B cell (primary cell): ENCODE measurements around the gene ALMS1. TPM values are rescaled to one million over a fixed set of nuclear protein-coding genes. Genes with fewer than 3 reads are reported as not detected.

Experiments
- ATAC-seq: fragments of 200-7000 bp; cut with Tn5 transposase; one replicate; pipeline ENCODE4 v1.10.0; 2021; ENCODE audit warnings: low read depth, mild to moderate bottlenecking, moderate number of reproducible peaks, moderate library complexity
- CTCF ChIA-PET: fragments of 350-600 bp; sonication (Branson Sonifier 250); formaldehyde crosslinking; loops from one replicate; lab custom pipeline; 2021; ENCODE audit warnings: antibody characterized with exemption, inconsistent platforms; lab: Charles Lee
- POLR2A ChIA-PET: fragments of 350-600 bp; sonication (Branson Sonifier 250); formaldehyde crosslinking; loops from one replicate; lab custom pipeline; 2021; ENCODE audit warnings: antibody characterized with exemption; lab: Charles Lee
- DNase-seq: peaks from one replicate; pipeline ENCODE4 v3.0.0; 2013
- H2AFZ ChIP-seq: 2 replicates; pipeline ENCODE4 v1.6.1; 2012; ENCODE audit warnings: mild to moderate bottlenecking, low read depth, low read length; ENCODE audit not compliant: insufficient read depth, poor library complexity, severe bottlenecking
- H3K27ac ChIP-seq, 2 donors: 1 replicate in 1 of 2; 2 replicates in 1 of 2; pipeline ENCODE4 v1.5.1; 2012 to 2013; ENCODE audit warnings: low read length in 2 of 2, mild to moderate bottlenecking in 2 of 2, moderate library complexity in 1 of 2
- H3K27me3 ChIP-seq, 4 experiments: fragments of 200-600 bp in 1 of 4; sonication (generic) in 1 of 4; replicated peaks in 1 of 4; 1 replicate in 2 of 4; 2 replicates in 2 of 4; pipeline versions ENCODE4 v1.6.1 to v1.7.0; 2013 to 2016; ENCODE audit warnings: low read length in 3 of 4, mild to moderate bottlenecking in 2 of 4, mixed read lengths in 1 of 4, moderate library complexity in 1 of 4; ENCODE audit not compliant: insufficient read depth in 4 of 4, control insufficient read depth in 3 of 4; ENCODE audit errors: control extremely low read depth in 1 of 4
- H3K36me3 ChIP-seq, 2 experiments: replicated peaks in 1 of 2; 1 replicate in 1 of 2; 2 replicates in 1 of 2; pipeline versions ENCODE4 v1.6.1 to v1.7.1; 2013; ENCODE audit warnings: low read length in 1 of 2; ENCODE audit not compliant: insufficient read depth in 2 of 2, control insufficient read depth in 1 of 2; ENCODE audit errors: control extremely low read depth in 1 of 2, extremely low read depth in 1 of 2
- H3K4me1 ChIP-seq, 2 donors: fragments of 200-600 bp in 1 of 2; sonication (generic) in 1 of 2; 1 replicate in 1 of 2; 2 replicates in 1 of 2; pipeline versions ENCODE4 v1.5.1 to v1.6.1; 2013 to 2017; ENCODE audit warnings: low read length in 2 of 2; ENCODE audit not compliant: control insufficient read depth in 2 of 2, insufficient read depth in 2 of 2
- H3K4me2 ChIP-seq: replicated peaks from 2 replicates; pipeline ENCODE3; 2012; ENCODE audit warnings: mild to moderate bottlenecking, low read depth, low read length; ENCODE audit not compliant: poor library complexity, severe bottlenecking
- H3K4me3 ChIP-seq, 5 experiments: fragments of 200-600 bp in 1 of 5; sonication (generic) in 1 of 5; 1 replicate in 3 of 5; 2 replicates in 2 of 5; pipeline versions ENCODE4 v1.5.1 to v1.7.0; 2011 to 2016; ENCODE audit warnings: low read length in 4 of 5, mild to moderate bottlenecking in 4 of 5, low read depth in 2 of 5, control low read depth in 1 of 5, moderate library complexity in 1 of 5; ENCODE audit not compliant: insufficient read depth in 1 of 5; ENCODE audit errors: control extremely low read depth in 1 of 5, extremely low read depth in 1 of 5
- H3K79me2 ChIP-seq: fragments of 200-600 bp; sonication (generic); one replicate; pipeline ENCODE4 v1.6.0; 2016; ENCODE audit warnings: low read length; ENCODE audit not compliant: control insufficient read depth, insufficient read depth
- H3K9ac ChIP-seq: fragments of 200-600 bp; sonication (generic); 2 replicates; pipeline ENCODE4 v1.6.1; 2017; ENCODE audit warnings: mild to moderate bottlenecking, low read length, moderate library complexity
- H3K9me3 ChIP-seq, 3 donors: one replicate each; pipeline versions ENCODE4 v1.6.1 to v1.7.1; 2013; ENCODE audit warnings: low read length in 2 of 3; ENCODE audit not compliant: control insufficient read depth in 2 of 3, insufficient read depth in 1 of 3; ENCODE audit errors: control extremely low read depth in 1 of 3
- H4K20me1 ChIP-seq: 2 replicates; pipeline ENCODE4 v1.6.0; 2012; ENCODE audit warnings: mild to moderate bottlenecking, low read length; ENCODE audit not compliant: insufficient read depth, control insufficient read depth, poor library complexity, severe bottlenecking
- H3K27ac Mint-ChIP-seq: one replicate; pipeline ENCODE4 v1.8.0; 2021; ENCODE audit warnings: mixed read lengths
- H3K27me3 Mint-ChIP-seq: one replicate; pipeline ENCODE4 v1.8.0; 2021; ENCODE audit warnings: mixed read lengths
- H3K4me1 Mint-ChIP-seq: one replicate; pipeline ENCODE4 v1.8.0; 2021; ENCODE audit warnings: mixed read lengths
- H3K4me3 Mint-ChIP-seq: one replicate; pipeline ENCODE4 v1.8.0; 2021; ENCODE audit warnings: mixed read lengths
- H3K9me3 Mint-ChIP-seq: one replicate; pipeline ENCODE4 v1.8.0; 2022; ENCODE audit warnings: mixed read lengths; ENCODE audit not compliant: insufficient read depth
- EZH2 ChIP-seq: IDR thresholded peaks from 2 replicates; pipeline ENCODE4 v1.6.1; 2012; ENCODE audit warnings: borderline replicate concordance, low read depth, mild to moderate bottlenecking, moderate library complexity, low read length; ENCODE audit not compliant: insufficient read depth, poor library complexity, severe bottlenecking
- WGBS: methylation state at CpG from one replicate; pipeline ENCODE4 v1.1.5; 2013; ENCODE audit warnings: missing lambda C conversion rate; ENCODE audit not compliant: insufficient coverage; 5-methylcytosine and 5-hydroxymethylcytosine counted together
- intact Hi-C: fragments of 100-400 bp; cut with micrococcal nuclease; formaldehyde crosslinking; loops from one replicate; pipeline ENCODE4 v1.10.0; 2022
- polyA plus RNA-seq: library from polyadenylated mRNA; depleted of rRNA; stranded (reverse); fragments of >200 nt; gene quantifications from 2 replicates; pipeline ENCODE4 v1.2.3, GENCODE V29; 2012
- total RNA-seq, 2 donors: library from RNA; stranded (reverse); fragments of 120-200 nt in 1 of 2; gene quantifications; 1 replicate in 1 of 2; 2 replicates in 1 of 2; pipeline versions ENCODE4 v1.2.3 to v1.2.4, GENCODE V29; 2013 to 2022
- TF ChIP-seq, protein P1 (sequence below): fragments of 200-600 bp; IDR thresholded peaks from one replicate; pipeline ENCODE4 v1.8.0; 2022; ENCODE audit warnings: antibody characterized with exemption, mild to moderate bottlenecking

ALMS1 gene
- total and polyA plus RNA-seq, 2 donors (not counting 1 experiment from before 2014, with no cell fraction given): 4.8 to 32.1 TPM

DNA sequence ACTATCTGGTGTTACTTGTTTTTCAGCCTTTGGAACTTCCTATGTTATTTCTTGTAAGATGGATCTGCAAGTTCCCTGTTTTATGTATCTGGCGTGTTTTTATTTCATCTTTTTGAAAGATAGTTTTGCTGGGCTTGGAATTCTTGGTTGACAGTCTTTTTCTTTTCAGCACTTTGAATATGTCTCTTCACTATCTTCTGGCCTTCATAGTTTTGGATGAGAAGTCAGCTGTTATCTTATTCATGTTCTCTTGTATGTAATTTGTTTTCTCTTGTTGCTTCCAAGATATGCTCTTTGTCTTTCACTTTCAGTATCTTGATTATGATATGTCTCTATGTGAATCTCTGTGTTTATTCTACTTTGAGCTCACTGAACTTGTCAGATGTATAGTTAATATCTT lies 50.4 kb downstream of the ALMS1 start:
- no CpG with 5 or more reads among the region's 1 CpG for WGBS
- Histone ChIP-seq H3K9me3 (peaks cover 7 to 17% (median 8%) of the 10 kb centered on the region in 3 donors), H3K4me1 (no peaks in the 10 kb centered on the region), H3K27me3 (no peaks in the 10 kb centered on the region), H3K4me2 (no peak overlapping the region), H3K9ac (no peak overlapping the region), H3K79me2 (no peaks in the 10 kb centered on the region), H4K20me1 (no peaks in the 10 kb centered on the region), H3K36me3 (peaks cover 6 to 23% of the 10 kb centered on the region in 2 experiments), H3K27ac (no peak overlapping the region), H2AFZ (no peak overlapping the region), H3K4me3 (no peak overlapping the region)
- TF ChIP-seq, protein P1, sequence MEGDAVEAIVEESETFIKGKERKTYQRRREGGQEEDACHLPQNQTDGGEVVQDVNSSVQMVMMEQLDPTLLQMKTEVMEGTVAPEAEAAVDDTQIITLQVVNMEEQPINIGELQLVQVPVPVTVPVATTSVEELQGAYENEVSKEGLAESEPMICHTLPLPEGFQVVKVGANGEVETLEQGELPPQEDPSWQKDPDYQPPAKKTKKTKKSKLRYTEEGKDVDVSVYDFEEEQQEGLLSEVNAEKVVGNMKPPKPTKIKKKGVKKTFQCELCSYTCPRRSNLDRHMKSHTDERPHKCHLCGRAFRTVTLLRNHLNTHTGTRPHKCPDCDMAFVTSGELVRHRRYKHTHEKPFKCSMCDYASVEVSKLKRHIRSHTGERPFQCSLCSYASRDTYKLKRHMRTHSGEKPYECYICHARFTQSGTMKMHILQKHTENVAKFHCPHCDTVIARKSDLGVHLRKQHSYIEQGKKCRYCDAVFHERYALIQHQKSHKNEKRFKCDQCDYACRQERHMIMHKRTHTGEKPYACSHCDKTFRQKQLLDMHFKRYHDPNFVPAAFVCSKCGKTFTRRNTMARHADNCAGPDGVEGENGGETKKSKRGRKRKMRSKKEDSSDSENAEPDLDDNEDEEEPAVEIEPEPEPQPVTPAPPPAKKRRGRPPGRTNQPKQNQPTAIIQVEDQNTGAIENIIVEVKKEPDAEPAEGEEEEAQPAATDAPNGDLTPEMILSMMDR: no peak
- TF ChIP-seq EZH2: no peak
- Mint-ChIP-seq H3K4me3 (no peak overlapping the region), H3K4me1 (no peaks in the 10 kb centered on the region), H3K9me3 (no peaks in the 10 kb centered on the region), H3K27ac (no peak overlapping the region), H3K27me3 (no peaks in the 10 kb centered on the region)
- POLR2A ChIA-PET: no interaction called here
- CTCF ChIA-PET: no interaction called here
- intact Hi-C loops: no loop called here
- ATAC-seq: no peak
- DNase-seq: no peak

DNA sequence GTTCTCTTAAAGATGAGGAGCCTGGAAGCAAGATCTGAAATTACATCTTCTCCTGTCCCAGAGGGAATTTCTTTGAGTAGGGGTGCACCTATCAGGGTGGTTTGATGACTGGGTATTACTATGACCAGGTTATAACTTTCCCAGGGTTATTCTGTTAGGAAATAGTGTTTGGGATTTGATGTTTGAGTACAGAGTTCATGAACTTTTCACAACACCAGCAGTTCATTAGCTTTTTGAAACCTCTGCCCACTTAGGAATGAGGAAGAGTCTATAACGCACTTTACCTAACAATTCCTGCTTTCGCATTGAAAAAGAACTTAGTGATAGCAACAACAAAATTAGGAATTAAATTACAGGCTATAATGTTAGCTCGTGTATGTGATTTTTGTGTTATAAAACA lies 58.6 kb downstream of the ALMS1 start:
- ATAC-seq: no peak
- Histone ChIP-seq H3K79me2 (no peaks in the 10 kb centered on the region), H3K4me2 (no peak overlapping the region), H3K9me3 (no peaks in the 10 kb centered on the region), H2AFZ (no peak overlapping the region), H4K20me1 (no peaks in the 10 kb centered on the region), H3K4me1 (no peaks in the 10 kb centered on the region), H3K27ac (no peak overlapping the region), H3K4me3 (no peak overlapping the region), H3K36me3 (peaks cover 2 to 12% of the 10 kb centered on the region in 2 experiments), H3K9ac (no peak overlapping the region), H3K27me3 (no peaks in the 10 kb centered on the region)
- intact Hi-C loops: no loop called here
- Mint-ChIP-seq H3K9me3 (no peaks in the 10 kb centered on the region), H3K27ac (no peak overlapping the region), H3K27me3 (no peaks in the 10 kb centered on the region), H3K4me3 (no peak overlapping the region), H3K4me1 (no peaks in the 10 kb centered on the region)
- WGBS: no CpG with 5 or more reads among the region's 3 CpGs
- ChIA-PET POLR2A (no interaction called here), CTCF (no interaction called here)
- TF ChIP-seq, protein P1: no peak
- no peak for TF ChIP-seq EZH2
- no peak for DNase-seq
